Adrenal gland (tissue), 5 donors: Measurements from ENCODE around the gene PLD5.
"Not testable (repeated sequence)": the region's sequence is repeated elsewhere in the genome, so short reads cannot be mapped to it uniquely, and the experiment has no call there.

Experiments used
- CTCF ChIP-seq, 6 experiments: fragments of 450-650 bp in 4 of 6; fragments of 200-600 bp in 2 of 6; sonication (generic) in 1 of 6; IDR thresholded peaks; 1 replicate in 5 of 6; 2 replicates in 1 of 6; pipeline versions ENCODE4 v1.5.1 to v1.8.0; 2016 to 2021; ENCODE audit warnings: antibody characterized with exemption in 6 of 6, mild to moderate bottlenecking in 2 of 6, moderate library complexity in 1 of 6
- POLR2A ChIP-seq, 2 donors: fragments of 450-650 bp; IDR thresholded peaks; one replicate each; pipeline ENCODE4 v1.6.1; 2017; ENCODE audit warnings: antibody characterized with exemption in 2 of 2, mild to moderate bottlenecking in 2 of 2, moderate library complexity in 1 of 2
- donor health status: DM: no; HTN: no; CAD: no.

- TF ChIP-seq POLR2A, CTCF (IDR thresholded peaks at IDR 0.05): not testable (repeated sequence)
These were observed 210.3 kb downstream of the PLD5 start for GRCh38 chr1:242314085-242314649.
